ENCODE data around the gene KIRREL1. TPM values are rescaled to one million over a fixed set of nuclear protein-coding genes. Genes with fewer than 3 reads are reported as not detected.
A peak's percentile ranks its signal among the peaks of the same experiment; 100 is the strongest.

Gene KIRREL1
- polyA plus RNA-seq, 3 donors: 178 to 185 (median 183) TPM

GRCh38 chr1:158059984-158060383 lies 66.5 kb downstream of the KIRREL1 start:
- DNase-seq (ENCODE audit: low read depth in 3 of 3, low spot score in 2 of 3): no peak

- no peak for DNase-seq (ENCODE audit: low read depth in 3 of 3, low spot score in 2 of 3)
These were observed 68.7 kb downstream of the KIRREL1 start for GRCh38 chr1:158062174-158062573.

- DNase-seq (ENCODE audit: low read depth in 3 of 3, low spot score in 2 of 3): no peak
These were observed 74.2 kb downstream of the KIRREL1 start for GRCh38 chr1:158067662-158068061.

GRCh38 chr1:158068918-158069317 lies 75.5 kb downstream of the KIRREL1 start:
- no peak for DNase-seq (ENCODE audit: low read depth in 3 of 3, low spot score in 2 of 3)

GRCh38 chr1:158071138-158071537 lies 77.7 kb downstream of the KIRREL1 start:
- no peak for DNase-seq (ENCODE audit: low read depth in 3 of 3, low spot score in 2 of 3)

- DNase-seq (ENCODE audit: low read depth in 3 of 3, low spot score in 2 of 3): peak; percentile 25 to 45 (median 45)
These were observed 81.6 kb downstream of the KIRREL1 start for GRCh38 chr1:158075078-158075477.

- no peak for DNase-seq (ENCODE audit: low read depth in 3 of 3, low spot score in 2 of 3)
These were observed 83.0 kb downstream of the KIRREL1 start for GRCh38 chr1:158076441-158076840.

- DNase-seq (ENCODE audit: low read depth in 3 of 3, low spot score in 2 of 3): no peak
These were observed 84.2 kb downstream of the KIRREL1 start for GRCh38 chr1:158077411-158078256.

- DNase-seq (ENCODE audit: low read depth in 3 of 3, low spot score in 2 of 3): no peak
These were observed 85.2 kb downstream of the KIRREL1 start for GRCh38 chr1:158078569-158079080.

- no peak for DNase-seq (ENCODE audit: low read depth in 3 of 3, low spot score in 2 of 3)
These were observed 86.6 kb downstream of the KIRREL1 start for GRCh38 chr1:158080066-158080465.

GRCh38 chr1:158084336-158084735 lies 90.9 kb downstream of the KIRREL1 start:
- no peak for DNase-seq (ENCODE audit: low read depth in 3 of 3, low spot score in 2 of 3)

GRCh38 chr1:158084747-158085146 lies 91.3 kb downstream of the KIRREL1 start:
- no peak for DNase-seq (ENCODE audit: low read depth in 3 of 3, low spot score in 2 of 3)

- DNase-seq (ENCODE audit: low read depth in 3 of 3, low spot score in 2 of 3): peak; percentile 50 to 69 (median 67)
These were observed 94.0 kb downstream of the KIRREL1 start for GRCh38 chr1:158087320-158087927.

- DNase-seq (ENCODE audit: low read depth in 3 of 3, low spot score in 2 of 3): no peak
These were observed 96.0 kb downstream of the KIRREL1 start for GRCh38 chr1:158089476-158089875.

GRCh38 chr1:158089925-158090637 lies 96.6 kb downstream of the KIRREL1 start:
- DNase-seq (ENCODE audit: low read depth in 3 of 3, low spot score in 2 of 3): peak in 1 of 3 donors; percentile 32

GRCh38 chr1:158093376-158093775 lies 99.9 kb downstream of the KIRREL1 start:
- DNase-seq (ENCODE audit: low read depth in 3 of 3, low spot score in 2 of 3): no peak

- DNase-seq (ENCODE audit: low read depth in 3 of 3, low spot score in 2 of 3): no peak
These were observed 101.1 kb downstream of the KIRREL1 start for GRCh38 chr1:158094571-158094970.

GRCh38 chr1:158095737-158096335 lies 102.4 kb downstream of the KIRREL1 start:
- DNase-seq (ENCODE audit: low read depth in 3 of 3, low spot score in 2 of 3): no peak

- DNase-seq (ENCODE audit: low read depth in 3 of 3, low spot score in 2 of 3): no peak
These were observed 104.8 kb downstream of the KIRREL1 start for GRCh38 chr1:158098256-158098655.

- no peak for DNase-seq (ENCODE audit: low read depth in 3 of 3, low spot score in 2 of 3)
These were observed 105.7 kb downstream of the KIRREL1 start for GRCh38 chr1:158099185-158099584.

GRCh38 chr1:158100498-158100897 lies 107.1 kb downstream of the KIRREL1 start:
- DNase-seq (ENCODE audit: low read depth in 3 of 3, low spot score in 2 of 3): no peak

Data from right renal cortex interstitium (tissue), 3 donors.